HFFc6 (cell line): ENCODE measurements around the gene DNAJC22. TPM values are rescaled to one million over a fixed set of nuclear protein-coding genes. Genes with fewer than 3 reads are reported as not detected.
"Not testable (repeated sequence)": the region's sequence is repeated elsewhere in the genome, so short reads cannot be mapped to it uniquely, and the experiment has no call there.

Source experiments
- DNase-seq: peaks from one replicate; pipeline ENCODE4 v3.0.0-alpha.2; 2018
- H3K27ac Mint-ChIP-seq: 2 replicates; pipeline ENCODE4 v1.8.0; 2020; ENCODE audit warnings: mild to moderate bottlenecking, mixed read lengths
- H3K27me3 Mint-ChIP-seq: 2 replicates; pipeline ENCODE4 v1.8.0; 2021; ENCODE audit warnings: mild to moderate bottlenecking, moderate library complexity, mixed read lengths; ENCODE audit not compliant: insufficient read depth
- H3K36me3 Mint-ChIP-seq: 2 replicates; pipeline ENCODE4 v1.8.0; 2021; ENCODE audit warnings: low read depth, mixed read lengths
- H3K4me1 Mint-ChIP-seq: 2 replicates; pipeline ENCODE4 v1.8.0; 2020; ENCODE audit warnings: low read depth, mixed read lengths
- H3K4me3 Mint-ChIP-seq: 2 replicates; pipeline ENCODE4 v1.8.0; 2020; ENCODE audit warnings: mild to moderate bottlenecking, moderate library complexity, mixed read lengths
- H3K9me3 Mint-ChIP-seq: 2 replicates; pipeline ENCODE4 v1.8.0; 2020; ENCODE audit warnings: mild to moderate bottlenecking, mixed read lengths
- total RNA-seq, 6 experiments: library from RNA; stranded (reverse); fragmentation: NEBNext Ultra II Directional; extraction: Animal tissue kit (Norgen Biotek cat#: 25700); gene quantifications; 2 replicates in 1 of 6; 3 replicates in 5 of 6; pipeline ENCODE4 v1.2.3, GENCODE V29; 2021
- TF ChIP-seq, protein P1 (sequence below): fragments of 200-600 bp; sonication (generic); IDR thresholded peaks from 2 replicates; pipeline ENCODE4 v1.5.0; 2021; ENCODE audit warnings: antibody characterized with exemption, mild to moderate bottlenecking

Gene DNAJC22
- total RNA-seq, 6 experiments from 2014 or later, result 0.38 to 4.1 (median 2.6) TPM

DNA sequence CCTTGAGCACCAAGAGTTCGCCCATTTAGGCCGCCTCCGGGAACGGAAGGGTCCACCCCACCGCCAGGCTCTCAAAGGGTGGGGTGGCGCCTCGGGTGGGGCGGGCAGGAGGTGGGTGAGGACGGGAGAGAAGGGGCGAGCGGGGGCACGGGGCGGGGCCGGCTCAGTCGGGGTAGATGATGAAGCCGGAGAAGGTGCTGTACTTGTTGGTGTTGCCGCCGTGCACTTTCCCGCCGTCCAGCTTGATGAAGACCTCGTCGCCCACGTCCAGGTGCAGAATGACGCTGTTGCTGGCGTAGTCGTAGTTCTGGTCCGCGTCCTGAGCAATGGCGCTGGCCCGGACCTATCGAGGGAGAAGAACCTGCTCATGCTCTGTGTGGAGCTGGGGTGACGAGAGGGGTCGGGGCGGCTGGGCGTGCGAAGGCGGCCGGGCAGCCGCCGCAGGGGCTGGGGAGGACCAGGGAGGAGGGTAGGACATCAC is 13.8 kb upstream of the DNAJC22 start:
- DNase-seq, result no peak
- Mint-ChIP-seq H3K4me1 (peaks cover 13% of the 10 kb centered on the region), H3K27ac (no peak overlapping the region), H3K36me3 (peaks cover 5% of the 10 kb centered on the region; the same call in 1 of the 2 replicates), H3K9me3 (no peaks in the 10 kb centered on the region), H3K27me3 (peaks cover 21% of the 10 kb centered on the region), H3K4me3 (no peak overlapping the region)
- TF ChIP-seq, protein P1, sequence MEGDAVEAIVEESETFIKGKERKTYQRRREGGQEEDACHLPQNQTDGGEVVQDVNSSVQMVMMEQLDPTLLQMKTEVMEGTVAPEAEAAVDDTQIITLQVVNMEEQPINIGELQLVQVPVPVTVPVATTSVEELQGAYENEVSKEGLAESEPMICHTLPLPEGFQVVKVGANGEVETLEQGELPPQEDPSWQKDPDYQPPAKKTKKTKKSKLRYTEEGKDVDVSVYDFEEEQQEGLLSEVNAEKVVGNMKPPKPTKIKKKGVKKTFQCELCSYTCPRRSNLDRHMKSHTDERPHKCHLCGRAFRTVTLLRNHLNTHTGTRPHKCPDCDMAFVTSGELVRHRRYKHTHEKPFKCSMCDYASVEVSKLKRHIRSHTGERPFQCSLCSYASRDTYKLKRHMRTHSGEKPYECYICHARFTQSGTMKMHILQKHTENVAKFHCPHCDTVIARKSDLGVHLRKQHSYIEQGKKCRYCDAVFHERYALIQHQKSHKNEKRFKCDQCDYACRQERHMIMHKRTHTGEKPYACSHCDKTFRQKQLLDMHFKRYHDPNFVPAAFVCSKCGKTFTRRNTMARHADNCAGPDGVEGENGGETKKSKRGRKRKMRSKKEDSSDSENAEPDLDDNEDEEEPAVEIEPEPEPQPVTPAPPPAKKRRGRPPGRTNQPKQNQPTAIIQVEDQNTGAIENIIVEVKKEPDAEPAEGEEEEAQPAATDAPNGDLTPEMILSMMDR, result no peak

DNA sequence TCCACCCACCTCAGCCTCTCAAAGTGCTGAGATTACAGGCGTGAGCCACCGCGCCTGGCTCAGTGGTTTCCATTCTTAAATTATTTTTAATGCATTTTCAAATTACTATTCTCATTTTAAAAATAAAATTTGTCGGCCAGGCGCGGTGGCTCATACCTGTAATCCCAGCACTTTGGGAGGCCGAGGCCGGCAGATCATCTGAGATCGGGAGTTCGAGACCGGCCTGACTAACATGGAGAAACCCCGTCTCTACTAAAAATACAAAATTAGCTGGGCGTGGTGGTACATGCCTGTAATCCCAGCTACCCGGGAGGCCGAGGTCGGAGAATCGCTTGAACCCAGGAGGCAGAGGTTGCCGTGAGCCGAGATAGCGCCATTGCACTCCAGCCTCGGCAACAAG is 12.9 kb upstream of the DNAJC22 start:
- not testable (repeated sequence) for H3K27ac Mint-ChIP-seq, H3K36me3 Mint-ChIP-seq, H3K4me3 Mint-ChIP-seq, H3K9me3 Mint-ChIP-seq, DNase-seq
- peaks cover 21% of the 10 kb centered on the region for H3K27me3 Mint-ChIP-seq
- H3K4me1 Mint-ChIP-seq, result peaks cover 13% of the 10 kb centered on the region

DNA sequence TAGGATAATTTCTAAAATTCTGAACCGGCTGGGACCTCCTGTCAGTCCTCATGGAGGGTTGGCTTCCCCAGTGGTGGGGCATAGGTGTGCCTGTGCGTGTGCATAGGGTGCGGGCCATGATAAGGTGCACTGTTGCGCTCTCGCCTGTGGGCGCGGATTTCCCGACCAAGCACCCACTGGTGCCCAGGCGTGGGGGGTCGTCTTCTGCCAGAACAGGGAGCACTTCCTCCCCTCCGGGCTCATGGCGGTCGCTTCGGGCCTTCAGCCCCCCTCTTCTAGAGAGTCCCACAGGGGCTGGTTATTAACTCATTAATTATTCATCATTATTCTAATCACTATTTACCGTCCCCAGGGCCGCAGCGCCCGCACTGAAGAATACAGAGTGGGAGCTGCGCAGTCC is 12.5 kb upstream of the DNAJC22 start:
- Mint-ChIP-seq H3K36me3 (no peaks in the 10 kb centered on the region; the same call in 1 of the 2 replicates), H3K9me3 (no peaks in the 10 kb centered on the region), H3K27me3 (peaks cover 21% of the 10 kb centered on the region), H3K4me3 (no peak overlapping the region), H3K4me1 (peaks cover 13% of the 10 kb centered on the region), H3K27ac (no peak overlapping the region)
- TF ChIP-seq, protein P1, result no peak
- no peak for DNase-seq

DNA sequence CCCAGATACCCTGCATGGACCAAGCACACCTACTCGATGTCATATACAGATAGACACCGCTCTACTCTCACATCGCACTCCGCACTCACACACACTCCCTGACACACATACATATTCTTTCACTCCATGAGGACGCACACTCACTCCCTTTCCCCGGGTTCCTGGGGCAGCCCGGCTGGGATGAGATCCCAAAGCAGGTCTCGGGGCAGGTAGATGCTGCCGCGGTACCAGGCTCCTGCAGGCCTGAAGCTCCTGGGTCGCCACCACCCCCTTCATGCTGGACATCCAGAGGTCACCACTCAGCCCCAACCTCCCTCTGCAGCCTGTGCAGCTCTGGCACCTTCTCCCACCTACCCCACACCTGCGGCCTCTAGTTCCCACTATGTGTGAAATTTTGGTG is 12.0 kb upstream of the DNAJC22 start:
- no peaks in the 10 kb centered on the region for H3K9me3 Mint-ChIP-seq
- TF ChIP-seq, protein P1, result no peak
- peaks cover 21% of the 10 kb centered on the region for H3K27me3 Mint-ChIP-seq
- DNase-seq, result no peak
- H3K36me3 Mint-ChIP-seq, result no peaks in the 10 kb centered on the region; the same call in 1 of the 2 replicates
- H3K4me3 Mint-ChIP-seq, result no peak overlapping the region
- peaks cover 13% of the 10 kb centered on the region for H3K4me1 Mint-ChIP-seq
- H3K27ac Mint-ChIP-seq, result no peak overlapping the region

DNA sequence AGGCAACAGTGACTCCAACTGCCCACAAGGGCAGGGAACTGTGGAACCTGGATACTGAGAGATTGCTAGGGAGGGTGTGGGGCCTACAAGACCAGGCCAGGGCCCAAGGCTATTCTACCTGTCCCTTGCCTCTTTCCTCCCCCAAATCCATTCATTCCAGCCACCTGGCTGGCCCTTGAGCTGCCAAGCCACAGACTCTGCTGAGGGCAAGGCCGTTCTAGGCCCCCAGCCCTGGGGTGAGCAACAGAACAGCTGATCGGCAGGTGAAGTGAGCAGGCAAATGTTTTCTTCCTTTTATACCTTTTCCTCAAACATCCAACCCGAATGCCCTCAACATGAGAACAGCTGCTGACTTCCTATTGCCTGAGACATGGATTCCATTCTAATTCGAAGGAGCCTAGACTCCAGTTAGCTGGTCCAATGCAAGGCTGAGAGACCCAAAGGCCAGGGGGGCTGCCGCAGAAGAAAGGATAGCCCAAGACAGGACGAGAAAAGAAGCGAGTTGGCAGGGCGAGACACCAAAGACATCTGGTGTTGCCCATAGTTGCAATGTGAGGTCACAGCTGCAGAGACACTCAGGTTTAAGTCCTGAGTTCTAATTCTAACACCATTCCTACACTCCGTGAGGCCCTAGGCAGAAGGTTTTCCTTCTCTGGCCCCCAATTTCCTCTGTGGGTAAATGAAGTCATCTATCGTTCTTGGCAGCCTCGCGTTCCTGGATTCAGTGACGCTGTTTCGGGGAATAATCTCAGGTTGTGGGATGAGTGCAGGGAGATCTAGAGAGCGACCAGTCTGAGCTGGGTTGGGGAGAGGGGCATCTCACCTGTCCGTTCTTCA is 11.4 kb upstream of the DNAJC22 start:
- H3K27me3 Mint-ChIP-seq, result peaks cover 26% of the 10 kb centered on the region
- peaks cover 13% of the 10 kb centered on the region for H3K4me1 Mint-ChIP-seq
- no peak for DNase-seq
- TF ChIP-seq, protein P1, result no peak
- no peaks in the 10 kb centered on the region for H3K9me3 Mint-ChIP-seq
- H3K36me3 Mint-ChIP-seq, result no peaks in the 10 kb centered on the region; the same call in 1 of the 2 replicates
- no peak overlapping the region for H3K27ac Mint-ChIP-seq
- H3K4me3 Mint-ChIP-seq, result no peak overlapping the region; the same call in 1 of the 2 replicates

DNA sequence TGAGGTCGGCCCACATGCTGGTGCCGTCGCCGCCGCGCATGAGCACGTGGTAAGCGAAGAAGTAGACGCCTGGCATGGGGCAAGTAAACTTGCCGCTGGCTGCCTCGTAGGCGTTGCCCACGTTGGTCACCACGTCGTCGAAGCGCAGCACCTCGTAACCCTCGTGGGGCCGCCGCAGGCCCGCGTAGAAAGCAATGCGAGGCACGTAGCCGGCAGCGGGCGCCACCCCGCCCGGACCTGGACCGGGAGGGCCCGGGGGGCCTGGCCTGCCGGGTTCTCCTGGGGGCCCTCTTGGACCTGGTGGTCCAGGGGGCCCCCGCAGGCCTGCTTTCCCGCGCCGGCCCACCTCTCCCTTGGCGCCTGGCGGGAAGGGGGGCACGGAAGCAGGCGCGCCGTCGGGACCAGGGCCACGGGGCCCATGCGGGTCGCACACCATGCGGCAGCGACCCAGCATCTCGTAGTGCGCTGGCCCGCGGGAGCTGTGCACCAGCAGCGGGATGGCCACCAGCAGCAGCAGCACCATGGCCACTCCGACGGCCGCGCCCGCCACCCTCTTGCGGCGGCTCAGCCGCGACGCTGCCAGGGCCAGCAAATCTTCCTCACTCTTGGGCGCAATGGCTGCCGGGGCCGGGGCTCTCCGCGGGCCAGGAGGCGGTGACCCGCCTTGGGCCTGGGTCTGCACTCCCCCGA is 10.6 kb upstream of the DNAJC22 start:
- no peak overlapping the region for H3K27ac Mint-ChIP-seq
- H3K9me3 Mint-ChIP-seq, result no peaks in the 10 kb centered on the region
- H3K4me3 Mint-ChIP-seq, result no peak overlapping the region
- no peak for DNase-seq
- H3K27me3 Mint-ChIP-seq, result peaks cover 34% of the 10 kb centered on the region
- TF ChIP-seq, protein P1, result no peak
- peaks cover 13% of the 10 kb centered on the region for H3K4me1 Mint-ChIP-seq
- H3K36me3 Mint-ChIP-seq, result no peaks in the 10 kb centered on the region
